ENCODE data around the gene TIMP3. TPM values are rescaled to one million over a fixed set of nuclear protein-coding genes. Genes with fewer than 3 reads are reported as not detected.

TIMP3 gene
- total RNA-seq, 4 donors from 2014 or later = 148 to 295 (median 170) TPM

DNA sequence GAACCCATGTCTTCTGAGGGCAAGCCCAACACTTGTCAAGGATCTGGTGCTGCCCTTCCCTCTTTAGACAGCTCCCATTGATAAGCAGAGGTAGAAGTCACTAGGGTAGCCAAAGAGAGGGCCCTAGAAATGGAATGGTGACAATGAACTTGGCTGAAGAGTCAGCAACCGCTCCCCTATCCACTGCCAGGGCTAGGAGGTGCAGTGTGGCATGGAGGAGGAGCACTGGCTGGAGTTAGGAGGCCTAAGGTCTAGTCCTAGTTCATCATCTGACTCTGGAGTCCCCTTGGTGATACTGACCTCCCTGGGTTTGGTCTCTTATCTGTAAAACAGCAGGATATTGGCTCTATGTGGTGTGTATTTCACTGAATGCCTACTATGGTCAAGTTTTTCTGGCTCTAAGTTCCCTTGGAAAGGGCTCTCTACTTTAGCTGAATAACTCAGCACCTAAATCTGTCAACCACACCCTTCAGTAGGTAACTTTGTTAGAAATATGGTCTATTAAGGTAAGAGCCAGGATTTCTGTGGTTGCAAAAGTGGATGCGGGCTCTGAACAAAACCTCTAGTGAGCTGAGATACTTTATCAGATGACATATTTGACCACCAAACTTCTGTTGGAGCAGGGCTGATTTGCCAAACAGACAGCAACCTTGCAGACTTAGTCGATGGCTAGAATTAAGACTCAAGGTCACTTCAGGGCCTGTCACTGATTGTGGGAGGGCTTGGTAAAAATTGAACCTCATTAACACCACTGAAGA lies 10.5 kb downstream of the TIMP3 start:
- Histone ChIP-seq H3K36me3 (no peaks in the 10 kb centered on the region), H3K27ac (no peak overlapping the region), H3K4me3 (no peak overlapping the region), H3K27me3 (no peaks in the 10 kb centered on the region), H3K4me1 (peaks cover 42% of the 10 kb centered on the region), H3K9me3 (no peaks in the 10 kb centered on the region)
- TF ChIP-seq POLR2A (IDR thresholded peaks at IDR 0.05) (no peak), EP300 (IDR thresholded peaks at IDR 0.05) (no peak), POLR2AphosphoS5 (IDR thresholded peaks at IDR 0.05) (no peak)
- TF ChIP-seq, protein P1, sequence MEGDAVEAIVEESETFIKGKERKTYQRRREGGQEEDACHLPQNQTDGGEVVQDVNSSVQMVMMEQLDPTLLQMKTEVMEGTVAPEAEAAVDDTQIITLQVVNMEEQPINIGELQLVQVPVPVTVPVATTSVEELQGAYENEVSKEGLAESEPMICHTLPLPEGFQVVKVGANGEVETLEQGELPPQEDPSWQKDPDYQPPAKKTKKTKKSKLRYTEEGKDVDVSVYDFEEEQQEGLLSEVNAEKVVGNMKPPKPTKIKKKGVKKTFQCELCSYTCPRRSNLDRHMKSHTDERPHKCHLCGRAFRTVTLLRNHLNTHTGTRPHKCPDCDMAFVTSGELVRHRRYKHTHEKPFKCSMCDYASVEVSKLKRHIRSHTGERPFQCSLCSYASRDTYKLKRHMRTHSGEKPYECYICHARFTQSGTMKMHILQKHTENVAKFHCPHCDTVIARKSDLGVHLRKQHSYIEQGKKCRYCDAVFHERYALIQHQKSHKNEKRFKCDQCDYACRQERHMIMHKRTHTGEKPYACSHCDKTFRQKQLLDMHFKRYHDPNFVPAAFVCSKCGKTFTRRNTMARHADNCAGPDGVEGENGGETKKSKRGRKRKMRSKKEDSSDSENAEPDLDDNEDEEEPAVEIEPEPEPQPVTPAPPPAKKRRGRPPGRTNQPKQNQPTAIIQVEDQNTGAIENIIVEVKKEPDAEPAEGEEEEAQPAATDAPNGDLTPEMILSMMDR (IDR thresholded peaks at IDR 0.05) = no peak
- DNase-seq (ENCODE audit: low spot score in 2 of 2) = no peak
- 86% methylated on average over 3 of the region's 3 CpGs for WGBS

DNA sequence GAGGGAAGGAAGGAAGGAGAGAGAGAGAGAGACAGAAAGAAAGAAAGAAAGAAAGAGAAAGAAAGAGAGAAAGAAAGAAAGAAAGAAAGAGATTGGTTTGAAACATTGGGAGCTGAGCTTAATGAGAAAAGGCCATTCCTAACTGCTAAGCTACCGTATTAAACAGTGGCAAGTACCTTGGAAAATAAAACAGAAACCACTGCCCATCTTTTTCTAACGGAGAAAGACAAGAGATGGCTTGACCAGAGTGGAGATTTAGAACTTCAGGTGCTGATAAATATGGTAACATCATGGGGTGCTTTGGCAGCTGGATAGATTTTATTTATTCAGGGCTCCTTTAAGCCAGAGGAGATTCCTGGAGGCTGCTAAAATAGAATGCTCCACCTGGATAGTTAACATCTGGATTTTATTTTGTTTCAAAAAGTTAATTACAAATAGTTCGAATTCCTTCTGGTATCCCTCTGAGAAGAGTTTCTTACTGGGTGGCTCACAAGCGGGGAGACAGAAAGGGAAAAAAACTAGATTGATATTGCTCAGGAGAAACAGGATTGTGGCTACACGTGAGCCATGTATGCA lies 12.9 kb downstream of the TIMP3 start:
- Histone ChIP-seq H3K9me3 (no peaks in the 10 kb centered on the region), H3K27ac (no peak overlapping the region), H3K36me3 (peaks cover 9% of the 10 kb centered on the region), H3K27me3 (no peaks in the 10 kb centered on the region), H3K4me1 (peaks cover 56% of the 10 kb centered on the region), H3K4me3 (no peak overlapping the region)
- WGBS = 71% methylated on average over 5 of the region's 5 CpGs
- no peak for DNase-seq (ENCODE audit: low spot score in 2 of 2)
- TF ChIP-seq, protein P1 (IDR thresholded peaks at IDR 0.05) = no peak
- no peak for TF ChIP-seq POLR2AphosphoS5 (IDR thresholded peaks at IDR 0.05)
- no peak for TF ChIP-seq EP300 (IDR thresholded peaks at IDR 0.05)
- TF ChIP-seq POLR2A (IDR thresholded peaks at IDR 0.05) = no peak

DNA sequence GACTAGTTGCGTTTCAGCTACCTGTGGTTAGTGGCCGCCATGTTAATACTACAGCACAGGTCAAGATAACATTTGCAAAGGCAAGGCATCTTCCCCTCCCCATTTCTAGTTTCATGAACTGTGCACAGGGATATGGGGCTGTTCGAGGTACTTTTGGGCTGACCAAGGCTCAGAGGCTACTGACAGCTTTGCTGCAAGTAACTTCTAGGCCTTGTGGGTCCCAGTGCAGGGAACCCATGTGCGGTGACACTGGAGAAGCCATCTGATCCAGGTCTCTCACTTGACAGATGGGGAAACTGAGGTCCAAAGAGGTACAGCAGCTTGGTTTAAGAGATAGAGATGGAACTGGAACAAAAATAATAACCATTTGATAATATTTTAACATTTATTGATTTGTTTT lies 13.6 kb downstream of the TIMP3 start:
- peaks cover 62% of the 10 kb centered on the region for H3K4me1 ChIP-seq
- peaks cover 9% of the 10 kb centered on the region for H3K36me3 ChIP-seq
- no peak for TF ChIP-seq POLR2A (IDR thresholded peaks at IDR 0.05)
- no peak overlapping the region for H3K4me3 ChIP-seq
- no peak for DNase-seq (ENCODE audit: low spot score in 2 of 2)
- WGBS = 89% methylated on average over 4 of the region's 4 CpGs
- no peaks in the 10 kb centered on the region for H3K27me3 ChIP-seq
- H3K9me3 ChIP-seq = no peaks in the 10 kb centered on the region
- no peak overlapping the region for H3K27ac ChIP-seq

DNA sequence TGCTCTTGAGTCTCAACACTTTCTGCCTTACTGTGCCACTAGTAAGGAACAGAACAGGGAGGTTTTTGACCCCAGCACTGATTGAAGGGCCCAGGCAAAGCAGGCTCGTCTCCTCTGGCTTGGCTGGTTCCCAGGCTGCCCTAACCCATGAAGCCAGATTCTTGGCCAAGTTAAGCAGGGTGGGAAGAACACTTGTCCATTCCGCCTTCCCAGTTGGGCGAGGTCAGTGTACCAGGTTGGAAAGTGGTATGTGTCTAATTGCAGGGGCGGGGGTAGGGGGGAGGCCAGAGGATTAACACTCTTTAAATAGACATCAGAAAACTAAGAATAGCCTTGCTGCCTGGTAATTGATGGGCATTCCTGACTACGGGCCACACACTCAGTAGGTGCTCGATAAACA lies 14.4 kb downstream of the TIMP3 start:
- Histone ChIP-seq H3K9me3 (no peaks in the 10 kb centered on the region), H3K36me3 (peaks cover 9% of the 10 kb centered on the region), H3K4me3 (no peak overlapping the region), H3K27ac (no peak overlapping the region), H3K4me1 (peaks cover 71% of the 10 kb centered on the region), H3K27me3 (no peaks in the 10 kb centered on the region)
- TF ChIP-seq EP300 (IDR thresholded peaks at IDR 0.05) = no peak
- TF ChIP-seq POLR2A (IDR thresholded peaks at IDR 0.05) = no peak
- TF ChIP-seq, protein P1 (IDR thresholded peaks at IDR 0.05) = no peak
- no peak for TF ChIP-seq POLR2AphosphoS5 (IDR thresholded peaks at IDR 0.05)
- no peak for DNase-seq (ENCODE audit: low spot score in 2 of 2)
- whole genome bisulfite sequencing = 64% methylated on average over 6 of the region's 6 CpGs

DNA sequence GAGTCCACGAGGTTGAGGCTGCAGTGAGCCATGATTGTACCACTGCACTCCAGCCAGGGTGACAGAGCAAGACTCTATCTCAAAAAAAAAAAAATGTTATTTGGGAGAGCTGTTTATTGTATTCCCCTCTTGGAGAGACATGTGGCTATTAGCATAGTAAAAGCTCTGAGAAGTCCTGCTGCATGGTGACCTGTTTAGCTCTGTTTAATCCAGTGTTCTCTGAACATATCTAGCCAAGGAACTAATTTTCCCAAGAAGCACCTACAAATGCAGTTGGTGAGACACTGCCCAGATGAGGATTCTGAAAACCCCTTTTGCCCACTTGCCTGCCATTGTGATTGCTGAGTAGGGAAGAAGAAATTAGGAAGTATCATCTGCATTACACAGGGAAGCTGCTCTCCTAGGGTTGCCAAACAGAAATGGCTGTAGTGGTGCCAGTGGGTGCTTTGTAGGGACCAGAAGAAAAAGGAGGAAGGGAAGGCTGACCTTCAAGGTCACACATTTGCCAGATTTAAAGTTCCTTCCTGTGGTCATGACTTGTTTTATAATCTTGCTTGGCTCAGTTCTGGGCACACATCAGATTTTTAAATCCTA lies 15.7 kb downstream of the TIMP3 start:
- H3K27ac ChIP-seq = no peak overlapping the region

More for the DNA sequence above, 15.7 kb downstream of the TIMP3 start:
- H3K4me3 ChIP-seq = no peak overlapping the region
- peaks cover 75% of the 10 kb centered on the region for H3K4me1 ChIP-seq
- TF ChIP-seq POLR2A (IDR thresholded peaks at IDR 0.05) (no peak), POLR2AphosphoS5 (IDR thresholded peaks at IDR 0.05) (no peak), EP300 (IDR thresholded peaks at IDR 0.05) (no peak)
- TF ChIP-seq, protein P1 (IDR thresholded peaks at IDR 0.05) = no peak
- H3K36me3 ChIP-seq = peaks cover 9% of the 10 kb centered on the region
- WGBS = 88% methylated on average over 1 of the region's 1 CpG
- no peak for DNase-seq (ENCODE audit: low spot score in 2 of 2)
- H3K27me3 ChIP-seq = no peaks in the 10 kb centered on the region
- H3K9me3 ChIP-seq = no peaks in the 10 kb centered on the region
